HFF-Myc (cell line): ENCODE measurements around the gene KCND2.

ENCODE experiments used
- DNase-seq: peaks from one replicate; pipeline ENCODE4 v3.0.0-alpha.2; 2011; ENCODE audit warnings: low read depth; ENCODE audit errors: extremely low read depth
- H3K4me3 ChIP-seq: replicated peaks from 2 replicates; pipeline ENCODE4 v1.5.1; 2011; ENCODE audit warnings: low read depth, mild to moderate bottlenecking, control low read depth, low read length
- CTCF ChIP-seq: IDR thresholded peaks from 2 replicates; pipeline ENCODE4 v1.5.1; 2012; ENCODE audit warnings: mild to moderate bottlenecking, low read depth, low read length, control low read depth; ENCODE audit errors: missing control alignments

Gene KCND2

DNA sequence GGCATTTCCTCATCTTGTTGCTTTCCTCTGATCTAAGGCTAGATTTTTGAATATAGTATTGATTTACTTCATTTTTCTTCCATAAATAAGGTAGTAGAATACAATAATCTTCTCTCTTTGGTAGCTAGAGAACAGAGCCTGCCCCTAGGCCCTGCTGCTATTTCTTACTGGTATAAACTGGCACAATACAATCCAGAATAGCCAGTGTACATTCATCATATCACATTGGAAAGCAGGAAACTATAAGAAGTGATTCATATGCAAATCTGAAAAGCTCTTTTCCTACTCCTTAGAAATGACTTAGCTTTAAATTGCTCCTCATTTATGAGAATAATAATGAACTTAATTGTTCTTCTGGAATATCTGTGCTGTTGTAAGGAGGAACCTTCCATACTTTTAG is 100.2 kb downstream of the KCND2 start:
- no peak overlapping the region for H3K4me3 ChIP-seq
- DNase-seq = no peak
- TF ChIP-seq CTCF = no peak

DNA sequence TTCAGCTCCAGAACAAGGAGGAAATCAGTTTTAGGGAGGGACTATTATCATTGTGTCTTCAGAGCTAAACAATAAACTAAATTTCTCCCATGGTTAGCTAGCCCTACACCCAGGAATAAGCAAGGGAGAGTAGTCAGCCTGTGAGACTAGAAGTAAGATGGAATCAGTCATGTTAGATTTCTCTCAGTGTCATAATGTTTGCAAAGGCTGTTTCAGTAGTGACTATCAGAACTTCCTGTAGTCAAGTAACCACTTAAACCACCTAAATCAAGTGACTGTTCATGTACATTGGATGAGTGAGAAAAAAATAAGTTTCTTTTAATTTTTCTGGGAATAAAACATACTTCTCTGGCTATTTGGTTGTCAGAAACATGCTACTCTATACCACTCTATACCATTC is 121.6 kb downstream of the KCND2 start:
- no peak overlapping the region for H3K4me3 ChIP-seq
- TF ChIP-seq CTCF = no peak
- DNase-seq = no peak

DNA sequence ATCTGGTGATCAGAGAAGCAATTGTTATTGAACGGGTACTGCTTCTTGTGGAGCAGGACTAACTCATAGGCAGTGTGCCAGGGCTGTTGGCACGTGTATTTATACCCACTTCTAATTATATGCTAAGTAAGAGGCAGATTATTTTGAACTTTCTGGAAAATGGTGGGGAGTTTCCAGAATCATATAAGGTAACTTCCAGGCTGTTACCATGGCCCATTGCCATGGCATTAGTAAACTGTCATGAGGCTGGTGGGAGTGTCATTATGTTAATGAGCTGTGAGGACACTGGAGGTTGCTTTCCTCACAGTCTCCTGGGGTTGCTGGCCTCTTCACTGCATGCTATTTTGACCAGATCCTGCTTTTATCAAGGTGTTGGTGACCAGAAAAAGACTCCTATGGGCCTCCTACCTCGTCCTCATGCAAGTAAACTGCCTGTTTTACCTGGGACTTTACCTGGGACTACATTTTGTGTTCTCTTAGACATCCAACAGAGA is 122.6 kb downstream of the KCND2 start:
- no peak overlapping the region for H3K4me3 ChIP-seq
- no peak for TF ChIP-seq CTCF
- DNase-seq = no peak

DNA sequence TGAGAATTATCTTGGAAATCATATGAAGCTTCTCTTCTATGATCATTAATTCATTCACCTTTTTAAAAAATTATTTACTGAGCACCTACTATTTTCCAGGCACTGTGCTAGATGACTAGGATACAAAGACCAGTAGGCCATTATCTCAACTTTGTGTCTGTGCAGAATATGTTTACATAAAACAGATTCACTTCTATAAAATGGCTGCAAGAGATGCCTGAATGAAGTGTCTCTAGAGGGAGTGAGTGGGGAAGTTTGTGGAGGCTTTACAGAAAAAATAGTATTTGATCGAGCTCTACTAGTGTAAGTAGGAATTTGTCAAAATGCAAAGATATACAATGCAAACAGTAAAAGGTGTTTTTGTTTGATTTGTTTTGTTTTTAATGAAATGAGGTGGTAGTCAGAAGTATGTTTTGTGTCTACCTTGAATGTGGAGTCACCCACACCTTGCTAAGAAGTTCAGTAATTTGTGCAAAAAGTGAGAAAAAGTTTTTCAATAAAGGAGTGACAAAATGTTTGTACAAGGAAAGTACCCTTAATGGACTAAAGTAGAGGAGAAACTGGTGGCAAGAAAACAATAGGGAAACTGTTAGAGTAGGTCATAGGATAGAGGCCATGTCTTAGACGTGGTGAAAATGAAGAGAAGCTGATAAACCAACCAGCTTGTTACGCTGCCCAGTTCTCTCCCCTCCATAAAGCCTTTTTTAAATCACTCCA is 125.5 kb downstream of the KCND2 start:
- no peak for DNase-seq
- TF ChIP-seq CTCF = no peak
- H3K4me3 ChIP-seq = no peak overlapping the region

DNA sequence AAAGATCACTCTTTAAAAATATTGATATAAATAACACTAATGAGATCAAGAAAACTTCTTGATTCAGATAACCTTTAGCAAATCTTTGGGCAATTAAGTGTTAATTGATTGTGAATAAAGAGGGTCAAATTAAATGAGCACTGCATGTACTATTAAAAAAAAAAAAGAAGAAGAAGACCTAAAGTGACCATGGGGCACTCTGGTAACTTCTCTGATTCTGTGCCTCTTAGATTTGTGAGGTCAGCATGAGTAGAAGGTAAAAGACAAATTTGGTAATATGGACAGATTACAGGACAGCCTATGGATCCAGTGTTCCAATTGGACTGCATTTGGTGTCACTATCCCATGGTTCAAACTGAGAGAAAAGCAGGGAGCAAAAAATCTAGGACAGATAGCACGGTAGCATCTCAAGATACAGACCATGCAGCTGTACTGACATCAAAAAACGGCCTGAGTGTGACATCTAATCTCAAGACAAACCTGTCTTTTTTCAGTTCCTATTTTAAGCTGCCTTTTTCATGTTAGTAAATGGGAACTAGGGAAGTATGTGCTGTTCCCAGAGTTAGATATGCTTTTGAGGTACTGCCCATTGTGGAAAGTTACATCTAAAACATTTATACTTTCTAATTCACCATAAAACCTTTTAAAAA is 128.0 kb downstream of the KCND2 start:
- no peak for TF ChIP-seq CTCF
- no peak for DNase-seq
- H3K4me3 ChIP-seq = no peak overlapping the region

- no peak overlapping the region for H3K4me3 ChIP-seq
- no peak for DNase-seq
- no peak for TF ChIP-seq CTCF
Observed at GRCh38 chr7:120402079-120402767, 129.2 kb downstream of the KCND2 start.
